Ovary (tissue), 3 donors: Measurements from ENCODE around the gene ZNF587B.
"Not testable (repeated sequence)": the region's sequence is repeated elsewhere in the genome, so short reads cannot be mapped to it uniquely, and the experiment has no call there.

Source experiments
- CTCF ChIP-seq, 3 donors: fragments of 450-650 bp in 2 of 3; fragments of 200-600 bp in 1 of 3; IDR thresholded peaks; one replicate each; pipeline versions ENCODE4 v1.5.1 to v1.8.0; 2016 to 2022; ENCODE audit warnings: antibody characterized with exemption in 3 of 3, mild to moderate bottlenecking in 1 of 3
- EP300 ChIP-seq: sonication (generic); formaldehyde crosslinking; IDR thresholded peaks from one replicate; pipeline ENCODE4 v1.6.1; 2017; ENCODE audit warnings: antibody characterized with exemption
- POLR2A ChIP-seq: fragments of 450-650 bp; IDR thresholded peaks from one replicate; pipeline ENCODE4 v1.6.1; 2017; ENCODE audit warnings: antibody characterized with exemption, mild to moderate bottlenecking, moderate library complexity
- donor health status: DM: no; HTN: no; CAD: no.

- TF ChIP-seq POLR2A; CTCF (IDR thresholded peaks at IDR 0.05); EP300: not testable (repeated sequence)
These were observed 60.6 kb downstream of the ZNF587B start for GRCh38 chr19:57890706-57891105.
